ENCODE results near the gene PTPRH.

PTPRH gene, protein sequence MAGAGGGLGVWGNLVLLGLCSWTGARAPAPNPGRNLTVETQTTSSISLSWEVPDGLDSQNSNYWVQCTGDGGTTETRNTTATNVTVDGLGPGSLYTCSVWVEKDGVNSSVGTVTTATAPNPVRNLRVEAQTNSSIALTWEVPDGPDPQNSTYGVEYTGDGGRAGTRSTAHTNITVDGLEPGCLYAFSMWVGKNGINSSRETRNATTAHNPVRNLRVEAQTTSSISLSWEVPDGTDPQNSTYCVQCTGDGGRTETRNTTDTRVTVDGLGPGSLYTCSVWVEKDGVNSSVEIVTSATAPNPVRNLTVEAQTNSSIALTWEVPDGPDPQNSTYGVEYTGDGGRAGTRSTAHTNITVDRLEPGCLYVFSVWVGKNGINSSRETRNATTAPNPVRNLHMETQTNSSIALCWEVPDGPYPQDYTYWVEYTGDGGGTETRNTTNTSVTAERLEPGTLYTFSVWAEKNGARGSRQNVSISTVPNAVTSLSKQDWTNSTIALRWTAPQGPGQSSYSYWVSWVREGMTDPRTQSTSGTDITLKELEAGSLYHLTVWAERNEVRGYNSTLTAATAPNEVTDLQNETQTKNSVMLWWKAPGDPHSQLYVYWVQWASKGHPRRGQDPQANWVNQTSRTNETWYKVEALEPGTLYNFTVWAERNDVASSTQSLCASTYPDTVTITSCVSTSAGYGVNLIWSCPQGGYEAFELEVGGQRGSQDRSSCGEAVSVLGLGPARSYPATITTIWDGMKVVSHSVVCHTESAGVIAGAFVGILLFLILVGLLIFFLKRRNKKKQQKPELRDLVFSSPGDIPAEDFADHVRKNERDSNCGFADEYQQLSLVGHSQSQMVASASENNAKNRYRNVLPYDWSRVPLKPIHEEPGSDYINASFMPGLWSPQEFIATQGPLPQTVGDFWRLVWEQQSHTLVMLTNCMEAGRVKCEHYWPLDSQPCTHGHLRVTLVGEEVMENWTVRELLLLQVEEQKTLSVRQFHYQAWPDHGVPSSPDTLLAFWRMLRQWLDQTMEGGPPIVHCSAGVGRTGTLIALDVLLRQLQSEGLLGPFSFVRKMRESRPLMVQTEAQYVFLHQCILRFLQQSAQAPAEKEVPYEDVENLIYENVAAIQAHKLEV

DNA sequence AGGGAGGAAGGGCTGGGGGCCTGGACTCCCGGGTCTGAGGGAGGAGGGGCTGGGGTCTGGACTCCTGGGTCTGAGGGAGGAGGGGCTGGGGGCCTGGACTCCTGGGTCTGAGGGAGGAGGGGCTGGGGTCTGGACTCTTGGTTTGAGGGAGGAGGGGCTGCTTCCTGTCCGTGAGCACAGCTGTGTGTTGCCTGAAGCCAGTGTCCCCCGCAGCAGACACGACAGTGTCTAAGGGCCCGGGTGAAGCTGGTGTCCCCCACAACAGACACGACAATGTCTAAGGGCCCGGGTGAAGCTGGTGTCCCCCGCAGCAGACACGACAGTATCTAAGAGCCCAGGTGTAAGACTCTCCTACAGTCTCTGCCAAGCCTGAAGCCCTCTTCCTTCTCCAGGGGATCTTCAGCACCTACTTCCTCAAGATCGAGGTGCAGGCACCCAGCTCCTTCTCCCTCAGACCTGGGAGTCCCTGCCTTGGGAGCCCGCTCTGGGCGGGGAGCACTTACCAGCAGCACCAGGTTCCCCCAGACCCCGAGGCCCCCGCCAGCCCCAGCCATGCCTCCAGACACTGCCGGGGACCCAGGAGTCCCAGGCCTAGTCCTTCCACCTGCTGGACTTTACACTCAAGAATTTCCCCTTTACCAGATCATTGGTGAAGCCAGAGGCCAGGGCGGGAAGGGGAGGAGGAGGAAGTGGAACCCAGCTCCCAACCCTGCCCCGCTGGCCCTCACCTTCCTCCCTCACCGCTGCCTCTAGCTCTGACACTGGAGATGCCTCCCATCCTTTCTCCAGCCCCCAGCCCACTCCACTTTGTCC lies at the start of gene PTPRH:
Gene PTPRH, minus strand, starts transcription at position 622 of the 813 bp plus-strand sequence. Its CDS starts 68 bp downstream, at position 554.
- no peak for DNase-seq

- DNase-seq, result no peak
These were observed 49.2 kb upstream of the PTPRH start for GRCh38 chr19:55258476-55258827.

DNA sequence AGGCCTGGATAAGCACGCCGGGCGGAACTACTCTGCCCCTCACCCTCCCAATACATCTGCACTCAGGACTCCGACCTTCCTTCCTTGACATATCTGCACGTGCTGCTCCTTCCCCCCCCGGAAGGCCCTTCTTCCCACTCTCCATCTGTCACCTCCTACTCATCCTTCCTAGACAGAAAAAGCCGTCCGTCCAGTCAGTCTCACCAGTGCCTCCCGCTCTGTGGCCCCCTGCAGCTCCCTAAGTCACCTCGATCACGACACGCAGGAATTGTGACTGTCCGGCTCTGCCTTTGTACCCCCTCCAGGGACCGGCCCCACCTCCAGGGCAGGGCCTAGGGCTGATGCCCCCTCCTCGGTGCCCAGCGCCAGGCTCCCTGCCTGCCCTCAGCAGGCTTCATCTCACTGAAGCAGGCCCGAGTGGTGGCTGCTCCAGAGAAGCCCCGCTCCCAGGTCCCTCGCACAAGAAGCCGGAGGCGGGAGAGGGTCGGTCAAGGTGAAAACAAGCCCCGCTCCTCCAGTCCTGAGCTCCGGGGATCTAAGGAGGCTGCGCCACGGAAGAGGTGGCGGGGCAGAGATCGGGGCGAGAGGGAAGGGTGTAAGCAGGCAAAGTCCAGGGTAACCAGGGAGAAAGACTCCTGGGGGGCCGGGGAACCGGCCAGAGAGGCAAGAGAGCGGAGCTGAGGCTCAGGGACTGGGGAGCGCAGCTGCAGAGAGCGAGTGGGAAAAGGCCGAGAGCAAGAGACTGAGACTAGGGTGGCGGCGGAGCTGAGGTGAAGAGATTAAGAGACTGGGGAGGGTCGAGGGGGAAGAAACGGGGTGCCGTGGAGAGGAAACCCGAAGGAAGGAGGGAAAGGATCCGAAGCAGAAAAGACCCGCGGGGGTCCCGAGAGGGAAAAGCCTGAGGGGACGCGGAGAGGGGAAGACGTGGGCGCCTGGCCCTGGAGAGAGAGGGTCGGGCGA lies 48.4 kb upstream of the PTPRH start:
- DNase-seq, result peak in 1 of 2 experiments; percentile 45

- DNase-seq, result peak in 1 of 2 experiments; percentile 45
These were observed 47.5 kb upstream of the PTPRH start for GRCh38 chr19:55256562-55257460.

DNA sequence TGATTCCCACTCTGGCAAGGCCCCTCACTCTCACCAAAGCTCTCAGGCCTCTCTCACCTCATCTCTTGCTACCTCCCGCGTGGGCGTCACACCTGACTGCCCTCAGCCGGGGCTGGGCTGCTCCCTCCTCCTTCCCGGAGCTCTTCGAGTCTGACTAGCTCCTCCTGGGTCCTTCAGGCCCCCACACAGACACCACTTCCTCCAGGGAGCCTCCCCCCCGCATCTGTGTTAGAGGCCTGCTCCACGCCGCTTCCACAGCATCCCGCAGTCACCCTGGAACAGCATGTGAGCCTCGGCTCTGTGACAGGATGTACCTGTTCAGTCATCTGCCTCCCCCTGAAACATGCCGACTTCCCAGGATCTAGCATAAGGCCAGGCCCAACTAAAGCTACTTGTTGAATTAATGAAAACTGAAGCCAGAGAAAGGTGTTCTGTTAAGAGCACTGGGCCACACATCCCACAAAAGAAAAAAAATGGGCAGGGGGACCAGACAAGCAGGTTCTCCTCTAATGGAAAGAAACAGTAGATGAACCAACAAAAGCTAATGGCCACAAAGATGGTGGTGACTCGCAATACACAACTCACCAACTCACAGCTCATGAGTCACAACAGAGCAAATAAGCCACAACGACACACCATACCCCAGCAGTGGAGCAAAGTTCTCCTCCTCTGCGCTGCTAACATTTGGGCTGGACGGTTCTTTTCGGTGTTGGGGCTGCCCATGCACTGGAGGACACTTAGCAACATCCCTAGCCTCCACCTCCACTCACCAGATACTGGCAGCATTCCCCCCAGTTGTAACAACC lies 46.5 kb upstream of the PTPRH start:
- DNase-seq, result peak in 1 of 2 experiments; percentile 20

DNA sequence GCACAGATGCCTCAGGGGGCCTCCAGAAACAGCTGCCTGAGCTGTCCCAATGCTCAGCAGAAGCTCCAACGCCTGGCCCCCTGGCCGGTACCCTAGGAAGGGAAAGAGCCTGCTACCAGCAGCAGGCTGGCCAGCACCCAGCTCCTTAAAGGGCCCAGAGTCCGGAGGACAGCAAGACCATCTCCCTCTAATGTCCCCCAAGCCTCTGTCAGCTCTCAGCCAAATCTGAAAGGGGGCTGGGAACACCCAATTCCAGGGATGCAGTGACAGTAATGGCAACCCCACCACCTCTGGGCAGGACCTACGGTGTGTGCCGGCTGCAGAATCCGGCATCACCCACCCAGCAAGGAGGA lies 45.3 kb upstream of the PTPRH start:
- DNase-seq, result no peak

DNA sequence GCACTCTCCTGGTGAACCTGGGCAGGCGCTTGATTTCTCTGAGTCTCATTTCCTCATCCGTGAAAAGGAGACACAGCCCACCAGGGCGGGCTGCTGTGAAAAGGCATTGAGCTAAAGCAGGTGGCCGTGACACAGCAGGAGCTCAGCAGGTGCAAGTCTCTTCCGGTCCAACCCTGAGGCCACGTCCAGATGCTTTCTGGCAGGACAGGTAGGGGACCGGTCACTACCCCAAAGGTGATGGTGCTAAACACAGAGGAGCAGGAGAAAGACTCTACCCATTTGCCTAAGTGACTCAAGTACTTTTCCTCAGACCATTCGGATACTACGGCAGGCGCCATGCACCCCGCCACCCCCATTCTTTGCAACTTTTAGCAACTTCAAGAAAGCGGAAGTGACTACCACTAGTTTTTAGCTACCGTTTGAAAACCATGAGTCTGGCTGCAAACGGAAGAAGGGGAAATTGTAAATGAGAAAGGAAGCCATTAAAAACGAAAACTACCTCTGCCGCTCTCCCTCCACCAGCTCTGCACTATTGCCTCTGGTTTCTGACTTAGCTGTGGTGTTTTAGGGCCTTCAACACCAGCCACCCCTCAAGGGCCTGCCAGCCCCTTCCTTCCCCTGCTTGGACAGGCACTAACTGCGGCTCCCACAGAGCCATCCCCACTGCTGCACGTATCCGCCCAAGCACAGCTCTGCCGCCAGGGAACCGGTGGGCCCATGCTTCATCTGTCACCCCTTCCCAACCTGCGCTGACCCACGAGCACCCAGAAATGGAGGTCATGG lies 44.7 kb upstream of the PTPRH start:
- peak; percentile 69 to 74 for DNase-seq

DNA sequence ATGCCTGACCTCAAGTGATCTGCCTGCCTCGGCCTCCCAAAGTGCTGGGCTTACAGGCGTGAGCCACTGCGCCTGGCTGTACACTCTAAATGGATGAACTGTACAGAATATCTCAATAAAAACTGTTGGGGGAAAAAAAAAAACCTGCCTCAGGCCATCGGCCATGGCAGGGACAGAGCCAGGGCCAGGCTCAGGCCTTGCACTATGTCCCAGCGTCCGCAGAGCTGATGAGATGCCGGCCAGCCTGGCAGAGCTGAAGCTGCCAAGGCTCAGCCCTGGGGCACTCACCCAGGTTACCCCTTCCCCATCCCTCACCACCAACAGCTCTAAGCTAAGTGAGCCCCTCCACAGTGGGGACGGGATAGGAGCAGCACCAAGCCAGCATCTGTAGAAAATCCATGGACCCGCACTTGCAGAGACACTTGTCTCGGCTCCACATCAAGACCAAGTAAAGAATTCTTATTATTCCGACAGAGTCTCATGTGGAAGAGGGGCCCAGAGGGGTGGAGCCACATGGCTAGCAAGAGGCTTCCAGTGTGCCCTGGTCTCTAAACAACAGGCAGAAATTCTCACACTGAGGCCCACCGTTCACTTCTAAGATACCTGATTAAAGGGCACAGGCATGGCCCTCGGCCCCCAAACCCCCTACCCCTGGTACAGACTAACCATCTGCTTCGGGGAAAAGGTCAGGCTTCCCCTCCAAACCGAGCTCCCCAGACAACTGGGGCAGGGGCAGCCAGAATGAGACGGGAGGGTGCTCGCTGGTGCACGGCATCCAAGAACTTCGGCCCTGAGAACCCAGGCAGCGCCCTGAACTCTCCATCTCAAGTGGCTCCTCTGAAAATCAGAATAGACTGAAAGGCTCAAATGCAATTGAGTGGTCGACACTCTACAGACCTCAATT lies 43.7 kb upstream of the PTPRH start:
- no peak for DNase-seq

DNA sequence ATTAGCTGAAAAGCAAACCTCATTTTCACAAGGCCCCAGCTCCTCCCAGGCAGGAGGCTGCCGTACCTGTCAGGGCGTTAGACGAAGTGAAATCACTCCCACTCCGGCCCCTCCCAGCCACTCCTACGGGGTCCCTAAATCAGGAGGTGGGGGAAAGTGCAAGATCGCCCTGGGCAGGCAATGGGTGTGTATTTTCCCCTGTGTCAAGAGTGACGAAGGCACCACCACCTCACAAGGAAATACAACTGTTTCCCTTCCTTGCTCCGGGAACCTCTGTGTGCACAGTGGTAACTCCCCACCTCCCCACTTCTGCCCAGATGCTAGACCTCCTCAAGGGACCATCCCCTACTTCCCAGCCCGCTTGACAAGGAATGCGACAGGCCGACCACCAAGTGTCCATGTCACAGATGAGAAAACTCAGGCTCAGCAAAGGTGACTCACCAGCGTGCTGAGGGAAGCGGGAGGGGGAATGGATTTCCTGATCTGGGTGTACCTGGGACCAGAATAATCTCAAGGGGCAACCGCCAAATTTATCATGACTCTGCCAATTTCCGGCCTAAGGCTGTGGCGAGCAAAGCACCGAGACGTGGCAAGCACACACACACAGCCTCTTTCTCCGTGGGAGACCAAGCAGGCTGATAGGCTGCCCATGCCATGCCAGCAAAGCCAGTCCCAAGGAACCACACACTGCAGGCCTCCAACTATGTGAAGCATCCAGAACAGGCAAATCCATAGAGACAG lies 42.2 kb upstream of the PTPRH start:
- DNase-seq, result no peak

GRCh38 chr19:55250262-55251036 lies 41.1 kb upstream of the PTPRH start:
- no peak for DNase-seq

- DNase-seq, result no peak
These were observed 40.5 kb upstream of the PTPRH start for GRCh38 chr19:55249841-55250240.

DNA sequence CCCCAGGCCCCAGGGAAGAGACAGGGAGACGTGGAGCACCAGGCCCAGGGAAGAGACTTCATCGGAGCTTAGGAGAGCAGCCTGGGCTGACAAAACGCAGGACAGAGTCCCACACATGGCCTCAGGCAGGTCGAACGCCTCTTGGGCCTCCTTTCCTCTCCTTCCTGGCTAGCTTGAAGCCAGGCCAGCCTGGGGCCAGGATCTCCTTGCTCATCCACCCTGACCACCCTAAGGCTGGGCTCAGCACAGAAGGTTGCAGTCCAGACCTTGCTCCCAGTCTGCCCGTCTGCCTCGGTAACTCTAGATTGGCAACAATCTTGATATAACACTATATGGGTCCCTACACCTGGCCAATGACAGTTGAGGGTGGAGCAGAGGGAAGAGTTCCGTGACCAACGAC lies 39.4 kb upstream of the PTPRH start:
- DNase-seq, result no peak

- DNase-seq, result no peak
These were observed 38.9 kb upstream of the PTPRH start for GRCh38 chr19:55248166-55248675.

DNA sequence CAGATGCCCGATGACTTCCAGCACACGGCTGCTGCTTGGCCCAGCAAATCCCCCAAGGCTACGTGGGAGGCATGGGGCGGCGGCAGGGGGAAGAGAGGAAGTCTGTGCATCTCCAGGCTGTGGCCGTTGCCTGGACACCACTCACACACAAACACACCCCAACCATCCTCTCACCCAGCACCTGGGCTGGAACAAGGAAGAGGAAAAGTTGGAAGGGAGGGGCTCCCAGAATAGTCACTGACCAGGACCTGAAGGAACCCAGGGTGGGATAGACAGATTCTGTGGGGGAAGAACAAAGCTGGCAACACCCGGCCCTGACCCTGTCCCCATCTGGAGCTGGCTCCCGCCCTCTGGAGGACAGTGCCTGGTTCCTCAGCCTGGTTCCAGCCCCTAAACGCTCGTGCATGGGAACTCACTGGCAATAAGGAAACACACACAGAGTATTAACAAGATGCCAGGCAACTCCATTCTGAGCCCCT lies 38.4 kb upstream of the PTPRH start:
- DNase-seq, result no peak
